WTC11 (cell line): ENCODE data around the gene RIPPLY3. TPM values are rescaled to one million over a fixed set of nuclear protein-coding genes. Genes with fewer than 3 reads are reported as not detected.

Experiments used
- ATAC-seq: fragments of 200-7000 bp; cut with Tn5 transposase; 2 replicates; pipeline ENCODE4 v1.10.0; 2021; ENCODE audit warnings: mild to moderate bottlenecking, moderate library complexity
- CTCF ChIA-PET: fragments of 300-600 bp; sonication (Branson Sonifier 250); formaldehyde crosslinking; loops from one replicate; lab custom pipeline; 2021; ENCODE audit warnings: antibody characterized with exemption; lab: Charles Lee
- POLR2A ChIA-PET: fragments of 350-600 bp; sonication (Branson Sonifier 250); formaldehyde crosslinking; loops from one replicate; lab custom pipeline; 2021; ENCODE audit warnings: antibody characterized with exemption; lab: Charles Lee
- DNase-seq: peaks from one replicate; pipeline ENCODE4 v3.0.0; 2021; ENCODE audit warnings: low spot score
- H3K27ac Mint-ChIP-seq: 2 replicates; pipeline ENCODE4 v1.8.0; 2021; ENCODE audit warnings: mixed read lengths
- H3K27me3 Mint-ChIP-seq: 2 replicates; pipeline ENCODE4 v1.8.0; 2021; ENCODE audit warnings: low read depth, mild to moderate bottlenecking, moderate library complexity, mixed read lengths
- H3K36me3 Mint-ChIP-seq: 2 replicates; pipeline ENCODE4 v1.8.0; 2021; ENCODE audit warnings: mixed read lengths
- H3K4me1 Mint-ChIP-seq: 2 replicates; pipeline ENCODE4 v1.8.0; 2022; ENCODE audit warnings: mixed read lengths
- H3K4me3 Mint-ChIP-seq: 2 replicates; pipeline ENCODE4 v1.8.0; 2021; ENCODE audit warnings: mild to moderate bottlenecking, moderate library complexity, mixed read lengths
- H3K9me3 Mint-ChIP-seq: 2 replicates; pipeline ENCODE4 v1.8.0; 2021; ENCODE audit warnings: mixed read lengths
- ATF1 ChIP-seq: sonication (generic); formaldehyde crosslinking; IDR thresholded peaks from 2 replicates; pipeline ENCODE4 v1.8.1; 2023; ENCODE audit warnings: mild to moderate bottlenecking, moderate library complexity, missing genetic modification reagents
- CBFB ChIP-seq: sonication (generic); formaldehyde crosslinking; IDR thresholded peaks from 2 replicates; pipeline ENCODE4 v1.8.1; 2022; ENCODE audit warnings: mild to moderate bottlenecking, low read depth, missing genetic modification reagents
- ELF4 ChIP-seq: sonication (generic); formaldehyde crosslinking; IDR thresholded peaks from 2 replicates; pipeline ENCODE4 v1.8.1; 2022; ENCODE audit warnings: low read depth, mild to moderate bottlenecking, moderate library complexity, missing genetic modification reagents
- EMX1 ChIP-seq: fragments of 250-450 bp; sonication (Bioruptor Pico); IDR thresholded peaks from 2 replicates; pipeline ENCODE4 v1.8.0; 2021; ENCODE audit warnings: mild to moderate bottlenecking
- ETV6 ChIP-seq: sonication (generic); formaldehyde crosslinking; IDR thresholded peaks from 2 replicates; pipeline ENCODE4 v1.8.1; 2022; ENCODE audit warnings: mild to moderate bottlenecking, missing genetic modification reagents
- GRHL2 ChIP-seq: fragments of 250-450 bp; sonication (Bioruptor Pico); IDR thresholded peaks from 2 replicates; pipeline ENCODE4 v1.8.0; 2022; ENCODE audit warnings: mild to moderate bottlenecking, moderate library complexity; ENCODE audit not compliant: insufficient replicate concordance, severe bottlenecking
- JAZF1 ChIP-seq: fragments of 250-450 bp; sonication (Bioruptor Pico); IDR thresholded peaks from 2 replicates; pipeline ENCODE4 v1.9.0; 2021; ENCODE audit warnings: moderate library complexity, mild to moderate bottlenecking, inconsistent platforms
- JUN ChIP-seq: sonication (generic); formaldehyde crosslinking; IDR thresholded peaks from 2 replicates; pipeline ENCODE4 v1.8.0; 2023; ENCODE audit warnings: mild to moderate bottlenecking, missing genetic modification reagents
- NFATC4 ChIP-seq: fragments of 250-450 bp; sonication (Bioruptor Pico); IDR thresholded peaks from 2 replicates; pipeline ENCODE4 v1.9.0; 2021; ENCODE audit warnings: mild to moderate bottlenecking
- NFYB ChIP-seq: sonication (generic); formaldehyde crosslinking; conservative IDR thresholded peaks from 2 replicates; pipeline ENCODE4 v1.8.0; 2022; ENCODE audit warnings: low read depth, missing genetic modification reagents
- NR2C2 ChIP-seq: sonication (generic); formaldehyde crosslinking; IDR thresholded peaks from 2 replicates; pipeline ENCODE4 v1.8.0; 2022; ENCODE audit warnings: mild to moderate bottlenecking, missing genetic modification reagents
- SOX15 ChIP-seq: fragments of 250-450 bp; sonication (Bioruptor Pico); IDR thresholded peaks from 2 replicates; pipeline ENCODE4 v1.9.0; 2021; ENCODE audit warnings: mild to moderate bottlenecking
- TCF7 ChIP-seq: sonication (generic); formaldehyde crosslinking; IDR thresholded peaks from 2 replicates; pipeline ENCODE4 v1.8.0; 2022; ENCODE audit warnings: mild to moderate bottlenecking, low read depth, missing genetic modification reagents, moderate library complexity
- TEAD4 ChIP-seq: sonication (generic); formaldehyde crosslinking; IDR thresholded peaks from 2 replicates; pipeline ENCODE4 v1.8.0; 2022; ENCODE audit warnings: mild to moderate bottlenecking, missing genetic modification reagents
- ZBTB21 ChIP-seq: sonication (generic); formaldehyde crosslinking; IDR thresholded peaks from 2 replicates; pipeline ENCODE4 v1.8.1; 2023; ENCODE audit warnings: mild to moderate bottlenecking, missing genetic modification reagents, borderline replicate concordance
- ZNF121 ChIP-seq: sonication (generic); formaldehyde crosslinking; IDR thresholded peaks from 2 replicates; pipeline ENCODE4 v1.8.0; 2023; ENCODE audit warnings: missing genetic modification reagents
- ZNF138 ChIP-seq: sonication (generic); formaldehyde crosslinking; conservative IDR thresholded peaks from 2 replicates; pipeline ENCODE4 v1.8.1; 2022; ENCODE audit warnings: mild to moderate bottlenecking, moderate library complexity, missing genetic modification reagents
- ZNF396 ChIP-seq: fragments of 250-450 bp; sonication (Bioruptor Pico); IDR thresholded peaks from 2 replicates; pipeline ENCODE4 v1.8.0; 2021; ENCODE audit warnings: mild to moderate bottlenecking, moderate library complexity, borderline replicate concordance
- ZNF416 ChIP-seq: fragments of 250-450 bp; sonication (Bioruptor Pico); IDR thresholded peaks from 2 replicates; pipeline ENCODE4 v1.9.0; 2021; ENCODE audit warnings: mild to moderate bottlenecking, inconsistent platforms
- ZNF671 ChIP-seq: fragments of 250-450 bp; sonication (Bioruptor Pico); IDR thresholded peaks from 2 replicates; pipeline ENCODE4 v1.8.0; 2021; ENCODE audit warnings: mild to moderate bottlenecking
- ZSCAN18 ChIP-seq: fragments of 250-450 bp; sonication (Bioruptor Pico); IDR thresholded peaks from 2 replicates; pipeline ENCODE4 v2.1.2; 2022; ENCODE audit warnings: mild to moderate bottlenecking, moderate library complexity
- total RNA-seq: library from RNA; stranded (reverse); gene quantifications from 3 replicates; pipeline ENCODE4 v1.2.3, GENCODE V29; 2021
- TF ChIP-seq, protein P1 (sequence below): sonication (generic); formaldehyde crosslinking; IDR thresholded peaks from 2 replicates; pipeline ENCODE4 v1.8.0; 2022; ENCODE audit warnings: mild to moderate bottlenecking, missing genetic modification reagents
- TF ChIP-seq, protein P2 (sequence below): sonication (generic); formaldehyde crosslinking; conservative IDR thresholded peaks from 2 replicates; pipeline ENCODE4 v1.8.1; 2022; ENCODE audit warnings: mild to moderate bottlenecking, missing genetic modification reagents
- TF ChIP-seq, protein P3 (sequence below): sonication (generic); formaldehyde crosslinking; IDR thresholded peaks from 2 replicates; pipeline ENCODE4 v1.8.1; 2022; ENCODE audit warnings: low read depth, missing genetic modification reagents, borderline replicate concordance
- TF ChIP-seq, protein P4 (sequence below): sonication (generic); formaldehyde crosslinking; IDR thresholded peaks from 2 replicates; pipeline ENCODE4 v1.8.0; 2023; ENCODE audit warnings: mild to moderate bottlenecking, missing genetic modification reagents

Gene RIPPLY3
- total RNA-seq, 1 experiment from 2014 or later = 3.5 TPM

DNA sequence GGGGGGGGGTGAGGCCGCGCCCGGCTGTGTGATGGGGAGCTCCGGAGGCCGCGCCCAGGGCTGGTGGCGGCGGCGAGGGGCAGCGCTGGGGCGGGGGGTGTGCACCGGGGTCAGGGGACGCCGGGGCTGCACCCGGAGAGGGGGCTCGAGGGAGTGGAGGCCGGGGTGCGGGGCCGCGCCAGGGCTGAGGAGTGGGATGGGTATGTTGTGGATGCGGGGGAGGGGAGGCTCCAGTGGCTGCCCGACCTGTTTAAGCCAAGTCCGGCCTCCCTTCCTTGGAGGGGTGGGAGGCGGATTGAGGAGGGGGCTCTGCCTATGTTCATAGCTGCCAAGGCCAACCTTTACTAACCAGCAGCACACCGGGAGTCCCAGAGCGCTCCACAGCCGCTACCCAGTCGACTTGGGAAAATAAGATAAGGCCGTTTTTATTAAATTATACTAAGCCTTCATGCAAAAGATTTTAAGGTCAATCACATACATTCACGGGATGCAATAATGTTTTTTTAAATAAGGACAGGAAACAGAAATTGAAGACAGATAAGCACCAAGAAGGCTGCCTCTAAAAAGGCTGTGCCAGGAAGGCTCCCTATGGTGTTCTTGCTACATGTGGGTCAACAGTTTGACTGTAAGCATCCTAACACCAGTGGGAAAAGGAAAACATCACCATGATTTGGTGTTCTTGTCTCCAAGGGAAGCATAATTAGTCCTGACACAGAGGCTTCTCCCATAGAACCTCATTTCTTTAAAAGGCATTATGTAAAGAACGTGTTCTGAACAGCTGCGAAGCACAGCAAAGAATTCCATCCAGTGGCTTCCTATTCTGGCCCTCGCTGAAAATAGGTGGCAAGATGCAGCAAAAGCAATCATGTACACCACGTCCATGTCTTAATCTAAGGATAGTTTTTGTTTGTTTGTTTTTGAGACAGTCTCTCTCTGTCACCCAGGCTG, 39.4 kb upstream of the RIPPLY3 start:
- H3K27ac Mint-ChIP-seq = no peak overlapping the region; the same call in 1 of the 2 replicates
- H3K9me3 Mint-ChIP-seq = no peaks in the 10 kb centered on the region

GRCh38 chr21:36968414-36968813, 38.1 kb upstream of the RIPPLY3 start:
- no peaks in the 10 kb centered on the region for H3K9me3 Mint-ChIP-seq
- peaks cover 9% of the 10 kb centered on the region for H3K4me1 Mint-ChIP-seq
- H3K27me3 Mint-ChIP-seq = no peaks in the 10 kb centered on the region; the same call in 1 of the 2 replicates
- POLR2A ChIA-PET = no interaction called here
- no peak overlapping the region for H3K27ac Mint-ChIP-seq
- 0 out of 2 replicates have a peak, but pooled peaks cover 5% of the 10 kb centered on the region for H3K36me3 Mint-ChIP-seq
- DNase-seq = no peak
- ATAC-seq = no peak
- CTCF ChIA-PET = interaction anchor here (1.0 to 1.2 kb wide), 2 partner anchors 9 kb away, joined by 3 to 8 read pairs; no protein-coding TSS in a partner anchor
- no peak overlapping the region for H3K4me3 Mint-ChIP-seq
- TF ChIP-seq, protein P1, sequence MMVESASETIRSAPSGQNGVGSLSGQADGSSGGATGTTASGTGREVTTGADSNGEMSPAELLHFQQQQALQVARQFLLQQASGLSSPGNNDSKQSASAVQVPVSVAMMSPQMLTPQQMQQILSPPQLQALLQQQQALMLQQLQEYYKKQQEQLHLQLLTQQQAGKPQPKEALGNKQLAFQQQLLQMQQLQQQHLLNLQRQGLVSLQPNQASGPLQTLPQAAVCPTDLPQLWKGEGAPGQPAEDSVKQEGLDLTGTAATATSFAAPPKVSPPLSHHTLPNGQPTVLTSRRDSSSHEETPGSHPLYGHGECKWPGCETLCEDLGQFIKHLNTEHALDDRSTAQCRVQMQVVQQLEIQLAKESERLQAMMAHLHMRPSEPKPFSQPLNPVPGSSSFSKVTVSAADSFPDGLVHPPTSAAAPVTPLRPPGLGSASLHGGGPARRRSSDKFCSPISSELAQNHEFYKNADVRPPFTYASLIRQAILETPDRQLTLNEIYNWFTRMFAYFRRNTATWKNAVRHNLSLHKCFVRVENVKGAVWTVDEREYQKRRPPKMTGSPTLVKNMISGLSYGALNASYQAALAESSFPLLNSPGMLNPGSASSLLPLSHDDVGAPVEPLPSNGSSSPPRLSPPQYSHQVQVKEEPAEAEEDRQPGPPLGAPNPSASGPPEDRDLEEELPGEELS (CRISPR knock-in tag) = no peak
- TF ChIP-seq ZSCAN18 (no peak), JAZF1 (CRISPR knock-in tag) (no peak), EMX1 (no peak), ATF1 (no peak), ZNF138 (no peak)
- TF ChIP-seq, protein P2, sequence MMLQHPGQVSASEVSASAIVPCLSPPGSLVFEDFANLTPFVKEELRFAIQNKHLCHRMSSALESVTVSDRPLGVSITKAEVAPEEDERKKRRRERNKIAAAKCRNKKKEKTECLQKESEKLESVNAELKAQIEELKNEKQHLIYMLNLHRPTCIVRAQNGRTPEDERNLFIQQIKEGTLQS (CRISPR knock-in tag) = no peak

More for the DNA sequence above, 39.4 kb upstream of the RIPPLY3 start:
- ATAC-seq (peak; percentile 62), DNase-seq (peak; percentile 53)
- TF ChIP-seq TCF7 (CRISPR knock-in tag) = no peak
- no peak for TF ChIP-seq ELF4
- TF ChIP-seq, protein P3, sequence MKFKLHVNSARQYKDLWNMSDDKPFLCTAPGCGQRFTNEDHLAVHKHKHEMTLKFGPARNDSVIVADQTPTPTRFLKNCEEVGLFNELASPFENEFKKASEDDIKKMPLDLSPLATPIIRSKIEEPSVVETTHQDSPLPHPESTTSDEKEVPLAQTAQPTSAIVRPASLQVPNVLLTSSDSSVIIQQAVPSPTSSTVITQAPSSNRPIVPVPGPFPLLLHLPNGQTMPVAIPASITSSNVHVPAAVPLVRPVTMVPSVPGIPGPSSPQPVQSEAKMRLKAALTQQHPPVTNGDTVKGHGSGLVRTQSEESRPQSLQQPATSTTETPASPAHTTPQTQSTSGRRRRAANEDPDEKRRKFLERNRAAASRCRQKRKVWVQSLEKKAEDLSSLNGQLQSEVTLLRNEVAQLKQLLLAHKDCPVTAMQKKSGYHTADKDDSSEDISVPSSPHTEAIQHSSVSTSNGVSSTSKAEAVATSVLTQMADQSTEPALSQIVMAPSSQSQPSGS (CRISPR knock-in tag) = no peak
- TF ChIP-seq, protein P1 (CRISPR knock-in tag) = no peak
- no peak for TF ChIP-seq TEAD4 (CRISPR knock-in tag)
- TF ChIP-seq GRHL2 = no peak
- TF ChIP-seq ETV6 (CRISPR knock-in tag) = no peak
- TF ChIP-seq ZNF416 = no peak
- TF ChIP-seq NFATC4 (CRISPR knock-in tag) = no peak
- no peak for TF ChIP-seq ZNF121
- no peak for TF ChIP-seq NFYB (CRISPR knock-in tag)
- TF ChIP-seq ZSCAN18 = no peak
- TF ChIP-seq NR2C2 (CRISPR knock-in tag) = no peak
- no peak for TF ChIP-seq ZNF396 (CRISPR knock-in tag)
- TF ChIP-seq JUN (CRISPR knock-in tag) = no peak
- TF ChIP-seq, protein P4, sequence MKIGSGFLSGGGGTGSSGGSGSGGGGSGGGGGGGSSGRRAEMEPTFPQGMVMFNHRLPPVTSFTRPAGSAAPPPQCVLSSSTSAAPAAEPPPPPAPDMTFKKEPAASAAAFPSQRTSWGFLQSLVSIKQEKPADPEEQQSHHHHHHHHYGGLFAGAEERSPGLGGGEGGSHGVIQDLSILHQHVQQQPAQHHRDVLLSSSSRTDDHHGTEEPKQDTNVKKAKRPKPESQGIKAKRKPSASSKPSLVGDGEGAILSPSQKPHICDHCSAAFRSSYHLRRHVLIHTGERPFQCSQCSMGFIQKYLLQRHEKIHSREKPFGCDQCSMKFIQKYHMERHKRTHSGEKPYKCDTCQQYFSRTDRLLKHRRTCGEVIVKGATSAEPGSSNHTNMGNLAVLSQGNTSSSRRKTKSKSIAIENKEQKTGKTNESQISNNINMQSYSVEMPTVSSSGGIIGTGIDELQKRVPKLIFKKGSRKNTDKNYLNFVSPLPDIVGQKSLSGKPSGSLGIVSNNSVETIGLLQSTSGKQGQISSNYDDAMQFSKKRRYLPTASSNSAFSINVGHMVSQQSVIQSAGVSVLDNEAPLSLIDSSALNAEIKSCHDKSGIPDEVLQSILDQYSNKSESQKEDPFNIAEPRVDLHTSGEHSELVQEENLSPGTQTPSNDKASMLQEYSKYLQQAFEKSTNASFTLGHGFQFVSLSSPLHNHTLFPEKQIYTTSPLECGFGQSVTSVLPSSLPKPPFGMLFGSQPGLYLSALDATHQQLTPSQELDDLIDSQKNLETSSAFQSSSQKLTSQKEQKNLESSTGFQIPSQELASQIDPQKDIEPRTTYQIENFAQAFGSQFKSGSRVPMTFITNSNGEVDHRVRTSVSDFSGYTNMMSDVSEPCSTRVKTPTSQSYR (CRISPR knock-in tag) = no peak
- no peak for TF ChIP-seq CBFB
- TF ChIP-seq ZBTB21 (CRISPR knock-in tag) = no peak
- no peak for TF ChIP-seq ZNF671 (CRISPR knock-in tag)
- TF ChIP-seq SOX15 (CRISPR knock-in tag) = no peak
- Mint-ChIP-seq H3K4me3 (peak overlapping the region; percentile 74), H3K27me3 (no peaks in the 10 kb centered on the region), H3K4me1 (peaks cover 13% of the 10 kb centered on the region), H3K36me3 (0 out of 2 replicates have a peak, but pooled peaks cover 5% of the 10 kb centered on the region)
- POLR2A ChIA-PET = interaction anchor here (1.0 to 1.6 kb wide), 2 partner anchors 14 to 20 kb away, joined by 3 to 5 read pairs; no protein-coding TSS in a partner anchor
- CTCF ChIA-PET = interaction anchor here (0.6 to 2.8 kb wide), 10 partner anchors 9 to 694 kb away, joined by 3 to 21 read pairs (median 4); partner anchors contain the start of gene RIPPLY3
